ENCODE data around the gene MMEL1.

DNA sequence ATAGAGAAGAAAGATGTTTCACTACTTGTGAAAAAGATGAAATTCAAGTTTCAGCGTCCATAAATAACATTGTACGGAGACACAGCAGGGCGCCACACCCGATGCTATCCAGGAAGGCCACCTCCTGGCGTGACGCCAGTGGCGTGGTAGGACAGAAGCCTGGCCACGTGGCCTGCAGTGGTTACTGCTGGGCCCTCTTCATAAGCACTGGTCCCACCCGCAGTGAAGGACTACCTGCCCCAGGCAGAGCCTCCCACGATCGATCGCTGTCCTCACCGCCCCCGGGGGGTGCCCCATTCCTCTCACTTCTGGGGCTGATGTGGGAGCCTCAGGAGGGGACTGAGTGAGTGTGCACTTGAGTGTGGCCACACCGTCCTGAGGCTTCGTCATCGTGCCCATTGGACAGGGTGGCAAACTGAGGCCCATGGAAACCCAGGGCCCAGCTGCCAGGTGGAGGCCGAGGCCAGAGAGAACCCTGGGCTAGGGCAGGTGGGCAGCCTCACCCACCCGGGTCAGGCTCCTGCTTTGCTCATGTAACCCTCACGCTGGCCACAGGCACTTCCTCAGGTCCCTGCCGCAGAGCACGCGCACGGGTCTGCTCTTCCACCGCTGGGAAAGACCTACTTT is 91.1 kb downstream of the MMEL1 start:
- TF ChIP-seq, protein P1, sequence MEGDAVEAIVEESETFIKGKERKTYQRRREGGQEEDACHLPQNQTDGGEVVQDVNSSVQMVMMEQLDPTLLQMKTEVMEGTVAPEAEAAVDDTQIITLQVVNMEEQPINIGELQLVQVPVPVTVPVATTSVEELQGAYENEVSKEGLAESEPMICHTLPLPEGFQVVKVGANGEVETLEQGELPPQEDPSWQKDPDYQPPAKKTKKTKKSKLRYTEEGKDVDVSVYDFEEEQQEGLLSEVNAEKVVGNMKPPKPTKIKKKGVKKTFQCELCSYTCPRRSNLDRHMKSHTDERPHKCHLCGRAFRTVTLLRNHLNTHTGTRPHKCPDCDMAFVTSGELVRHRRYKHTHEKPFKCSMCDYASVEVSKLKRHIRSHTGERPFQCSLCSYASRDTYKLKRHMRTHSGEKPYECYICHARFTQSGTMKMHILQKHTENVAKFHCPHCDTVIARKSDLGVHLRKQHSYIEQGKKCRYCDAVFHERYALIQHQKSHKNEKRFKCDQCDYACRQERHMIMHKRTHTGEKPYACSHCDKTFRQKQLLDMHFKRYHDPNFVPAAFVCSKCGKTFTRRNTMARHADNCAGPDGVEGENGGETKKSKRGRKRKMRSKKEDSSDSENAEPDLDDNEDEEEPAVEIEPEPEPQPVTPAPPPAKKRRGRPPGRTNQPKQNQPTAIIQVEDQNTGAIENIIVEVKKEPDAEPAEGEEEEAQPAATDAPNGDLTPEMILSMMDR (IDR thresholded peaks at IDR 0.05; ENCODE audit: poor library complexity), result no peak
- TF ChIP-seq EZH2phosphoT487 (IDR thresholded peaks at IDR 0.05; ENCODE audit: low read depth, severe bottlenecking, unreplicated experiment), result no peak

Data from hepatocyte (in vitro differentiated cells).